Measurements from ENCODE around the gene B3GNT8.
"Not testable (repeated sequence)": the region's sequence is repeated elsewhere in the genome, so short reads cannot be mapped to it uniquely, and the experiment has no call there.

B3GNT8 gene

GRCh38 chr19:41384351-41384750, 42.8 kb downstream of the B3GNT8 start:
- DNase-seq (ENCODE audit: low spot score): no peak

GRCh38 chr19:41381536-41381935, 45.6 kb downstream of the B3GNT8 start:
- not testable (repeated sequence) for DNase-seq (ENCODE audit: low spot score)

- DNase-seq (ENCODE audit: low spot score): no peak
Observed at GRCh38 chr19:41377977-41378709, 49.0 kb downstream of the B3GNT8 start.

GRCh38 chr19:41376998-41377365, 50.2 kb downstream of the B3GNT8 start:
- no peak for DNase-seq (ENCODE audit: low spot score)

- peak; percentile 54 for DNase-seq (ENCODE audit: low spot score)
Observed at GRCh38 chr19:41376241-41376997, 50.8 kb downstream of the B3GNT8 start, which contains the start of gene TMEM91. Gene TMEM91, plus strand, starts transcription at chr19:41376533. Its CDS starts 1,777 bp downstream, at chr19:41378310.
